Epithelial cell of proximal tubule (primary cell): ENCODE data around the gene BOLA2. TPM values are rescaled to one million over a fixed set of nuclear protein-coding genes. Genes with fewer than 3 reads are reported as not detected.
A peak's percentile ranks its signal among the peaks of the same experiment; 100 is the strongest.
"Not testable (repeated sequence)": the region's sequence is repeated elsewhere in the genome, so short reads cannot be mapped to it uniquely, and the experiment has no call there.

Experiments used
- DNase-seq: peaks from one replicate; pipeline ENCODE4 v3.0.0-alpha.2; 2011; ENCODE audit warnings: low read depth
- H3K4me3 ChIP-seq: 2 replicates; pipeline ENCODE4 v1.5.1; 2011; ENCODE audit warnings: low read depth, mild to moderate bottlenecking, low read length
- total RNA-seq: library from RNA; depleted of rRNA; stranded (reverse); fragments of >200 nt; gene quantifications from 2 replicates; pipeline ENCODE4 v1.2.3, GENCODE V29; 2015

Gene BOLA2
- total RNA-seq: 29.8 and 36.0 TPM in 2 replicates

GRCh38 chr16:29454269-29454668 lies at the start of gene BOLA2, which contains the start of gene SLX1B:
Gene BOLA2 (minus strand): TSS chr16:29454351. CDS start chr16:29454253, 98 bp downstream.
Gene SLX1B (plus strand): TSS chr16:29454533.
- H3K4me3 ChIP-seq, DNase-seq: not testable (repeated sequence)

- not testable (repeated sequence) for DNase-seq, H3K4me3 ChIP-seq
Measured at GRCh38 chr16:29482276-29482675, 28.1 kb upstream of the BOLA2 start.

GRCh38 chr16:29472065-29472464 lies 17.9 kb upstream of the BOLA2 start:
- DNase-seq: not testable (repeated sequence)

GRCh38 chr16:29469660-29470059 lies 15.5 kb upstream of the BOLA2 start:
- not testable (repeated sequence) for DNase-seq, H3K4me3 ChIP-seq

More at GRCh38 chr16:29472065-29472464, 17.9 kb upstream of the BOLA2 start:
- not testable (repeated sequence) for H3K4me3 ChIP-seq

- not testable (repeated sequence) for DNase-seq, H3K4me3 ChIP-seq
Measured at GRCh38 chr16:29467654-29468366, 13.7 kb upstream of the BOLA2 start.

- DNase-seq, H3K4me3 ChIP-seq: not testable (repeated sequence)
Measured at GRCh38 chr16:29466904-29467303, 12.8 kb upstream of the BOLA2 start.

GRCh38 chr16:29465985-29466824 lies 12.1 kb upstream of the BOLA2 start:
- not testable (repeated sequence) for DNase-seq

GRCh38 chr16:29460647-29461030 lies 6.5 kb upstream of the BOLA2 start:
- not testable (repeated sequence) for DNase-seq, H3K4me3 ChIP-seq

More at GRCh38 chr16:29465985-29466824, 12.1 kb upstream of the BOLA2 start:
- not testable (repeated sequence) for H3K4me3 ChIP-seq

- not testable (repeated sequence) for H3K4me3 ChIP-seq, DNase-seq
Measured at GRCh38 chr16:29459706-29460646, 5.8 kb upstream of the BOLA2 start, which contains the start of gene SULT1A4. Gene SULT1A4 (plus strand): TSS chr16:29459913. CDS start chr16:29461386, 1,473 bp downstream.

GRCh38 chr16:29457660-29458059 lies 3.5 kb upstream of the BOLA2 start:
- not testable (repeated sequence) for DNase-seq, H3K4me3 ChIP-seq

- not testable (repeated sequence) for DNase-seq, H3K4me3 ChIP-seq
Measured at GRCh38 chr16:29454828-29455227, 677 bp upstream of the BOLA2 start.

- not testable (repeated sequence) for DNase-seq, H3K4me3 ChIP-seq
Measured at GRCh38 chr16:29453754-29454153, 397 bp downstream of the BOLA2 start.

GRCh38 chr16:29425390-29425789 lies 28.8 kb downstream of the BOLA2 start:
- not testable (repeated sequence) for DNase-seq, H3K4me3 ChIP-seq

- H3K4me3 ChIP-seq, DNase-seq: not testable (repeated sequence)
Measured at GRCh38 chr16:29423587-29423986, 30.6 kb downstream of the BOLA2 start.

- not testable (repeated sequence) for H3K4me3 ChIP-seq
- peak; percentile 85 for DNase-seq
Measured at GRCh38 chr16:29405249-29405648, 48.9 kb downstream of the BOLA2 start.
